IMR-90 (cell line): ENCODE results near the gene KLF11. TPM values are rescaled to one million over a fixed set of nuclear protein-coding genes. Genes with fewer than 3 reads are reported as not detected.
"Not testable (repeated sequence)": the region's sequence is repeated elsewhere in the genome, so short reads cannot be mapped to it uniquely, and the experiment has no call there.

Experiments
- ATAC-seq: fragments of 200-7000 bp; cut with Tn5 transposase; 2 replicates; pipeline ENCODE4 v1.9.1; 2020; ENCODE audit warnings: low read depth, mild to moderate bottlenecking, moderate library complexity
- BruUV-seq: library from RNA; stranded (reverse); fragments of 400-500 nt; replicated peaks from 2 replicates; lab custom pipeline; 2021; lab: Mats Ljungman, UMichigan
- CTCF ChIA-PET: fragments of 300-600 bp; formaldehyde crosslinking; extraction: SDS; loops from one replicate; lab custom pipeline; 2021; ENCODE audit warnings: antibody characterized with exemption; lab: Yijun Ruan, JAX
- POLR2A ChIA-PET: fragments of 300-600 bp; sonication (Branson Sonifier 250); formaldehyde crosslinking; loops from one replicate; lab custom pipeline; 2022; ENCODE audit warnings: antibody characterized with exemption; ENCODE audit not compliant: unreplicated experiment; lab: Charles Lee
- DNase-seq: peaks from one replicate; pipeline ENCODE4 v3.0.0; 2013
- H2AFZ ChIP-seq: replicated peaks from 2 replicates; pipeline ENCODE3; 2013; ENCODE audit warnings: low read length, mild to moderate bottlenecking; ENCODE audit not compliant: poor library complexity
- H2AK5ac ChIP-seq: 2 replicates; pipeline ENCODE4 v1.6.1; 2013; ENCODE audit warnings: low read depth, low read length, inconsistent platforms
- H2AK9ac ChIP-seq: replicated peaks from 2 replicates; pipeline ENCODE3; 2013; ENCODE audit warnings: mild to moderate bottlenecking, low read depth, low read length, moderate library complexity; ENCODE audit not compliant: poor library complexity
- H2BK120ac ChIP-seq: 2 replicates; pipeline ENCODE4 v1.6.1; 2013; ENCODE audit warnings: low read depth, low read length, inconsistent platforms
- H2BK15ac ChIP-seq: 3 replicates; pipeline ENCODE4 v1.6.1; 2013; ENCODE audit warnings: low read depth, low read length, inconsistent platforms
- H2BK20ac ChIP-seq: 2 replicates; pipeline ENCODE4 v1.6.1; 2013; ENCODE audit warnings: low read depth, mild to moderate bottlenecking, inconsistent platforms, low read length, moderate library complexity
- H2BK5ac ChIP-seq: 2 replicates; pipeline ENCODE4 v1.6.1; 2013; ENCODE audit warnings: mild to moderate bottlenecking, low read depth, low read length, inconsistent platforms; ENCODE audit not compliant: poor library complexity, severe bottlenecking
- H3K14ac ChIP-seq: replicated peaks from 2 replicates; pipeline ENCODE4 v1.6.1; 2013; ENCODE audit warnings: low read depth, low read length, inconsistent platforms
- H3K18ac ChIP-seq: 2 replicates; pipeline ENCODE4 v1.6.1; 2013; ENCODE audit warnings: low read depth, low read length, control low read depth
- H3K23ac ChIP-seq: 2 replicates; pipeline ENCODE4 v1.6.1; 2013; ENCODE audit warnings: low read depth, low read length, inconsistent platforms
- H3K27ac ChIP-seq: 2 replicates; pipeline ENCODE4 v1.5.1; 2013; ENCODE audit warnings: mild to moderate bottlenecking, control low read depth, low read length; ENCODE audit not compliant: insufficient read depth
- H3K27me3 ChIP-seq: 2 replicates; pipeline ENCODE4 v1.6.1; 2013; ENCODE audit warnings: low read length; ENCODE audit not compliant: control insufficient read depth, insufficient read depth
- H3K36me3 ChIP-seq: 2 replicates; pipeline ENCODE4 v1.6.1; 2013; ENCODE audit warnings: low read length, mixed read lengths; ENCODE audit not compliant: control insufficient read depth, insufficient read depth
- H3K4ac ChIP-seq: 2 replicates; pipeline ENCODE4 v1.6.1; 2013; ENCODE audit warnings: low read depth, low read length, inconsistent platforms
- H3K4me1 ChIP-seq: 2 replicates; pipeline ENCODE4 v1.6.1; 2013; ENCODE audit warnings: low read length, mixed read lengths; ENCODE audit not compliant: control insufficient read depth, insufficient read depth
- H3K4me2 ChIP-seq: 2 replicates; pipeline ENCODE4 v1.6.1; 2013; ENCODE audit warnings: low read depth, mild to moderate bottlenecking, control low read depth, low read length, moderate library complexity
- H3K4me3 ChIP-seq: 2 replicates; pipeline ENCODE4 v1.5.1; 2013; ENCODE audit warnings: low read depth, mild to moderate bottlenecking, control low read depth, low read length, moderate library complexity; ENCODE audit not compliant: insufficient read depth
- H3K56ac ChIP-seq: 2 replicates; pipeline ENCODE4 v1.6.1; 2013; ENCODE audit warnings: low read length, inconsistent platforms; ENCODE audit not compliant: insufficient read depth; ENCODE audit errors: extremely low read depth
- H3K79me1 ChIP-seq, 2 experiments: 2 replicates each; pipeline ENCODE4 v1.6.1; 2013; ENCODE audit warnings: low read length in 2 of 2, inconsistent platforms in 1 of 2, low read depth in 1 of 2
- H3K9ac ChIP-seq: 2 replicates; pipeline ENCODE4 v1.6.1; 2013; ENCODE audit warnings: low read depth, low read length, control low read depth
- H3K9me1 ChIP-seq: 2 replicates; pipeline ENCODE4 v1.6.1; 2013; ENCODE audit warnings: low read length, inconsistent platforms; ENCODE audit not compliant: insufficient read depth
- H3K9me3 ChIP-seq: 2 replicates; pipeline ENCODE4 v1.6.1; 2013; ENCODE audit warnings: low read length; ENCODE audit not compliant: control insufficient read depth, insufficient read depth
- H4K20me1 ChIP-seq: 2 replicates; pipeline ENCODE4 v1.6.1; 2013; ENCODE audit warnings: low read length, inconsistent platforms; ENCODE audit not compliant: insufficient read depth
- H4K5ac ChIP-seq: 2 replicates; pipeline ENCODE4 v1.6.1; 2013; ENCODE audit warnings: mild to moderate bottlenecking, low read depth, low read length, control low read depth
- H4K8ac ChIP-seq, 2 experiments: 2 replicates each; pipeline ENCODE4 v1.6.1; 2013; ENCODE audit warnings: low read depth in 2 of 2, low read length in 2 of 2, control low read depth in 1 of 2, inconsistent platforms in 1 of 2
- H4K91ac ChIP-seq: 2 replicates; pipeline ENCODE4 v1.6.1; 2013; ENCODE audit warnings: low read depth, low read length, inconsistent platforms; ENCODE audit not compliant: insufficient read depth
- FOS ChIP-seq: fragments of 150-350 bp; IDR thresholded peaks from 2 replicates; pipeline ENCODE4 v1.6.1; 2016; ENCODE audit warnings: low read depth, low read length
- MAFK ChIP-seq: IDR thresholded peaks from 2 replicates; pipeline ENCODE4 v1.6.1; 2012; ENCODE audit warnings: low read depth, low read length, improper control_type of control experiment
- RCOR1 ChIP-seq: IDR thresholded peaks from 2 replicates; pipeline ENCODE4 v1.6.1; 2012; ENCODE audit warnings: mild to moderate bottlenecking, low read length, improper control_type of control experiment; ENCODE audit not compliant: insufficient replicate concordance
- RFX5 ChIP-seq: IDR thresholded peaks from 2 replicates; pipeline ENCODE4 v1.8.0; 2012; ENCODE audit warnings: low read depth, mild to moderate bottlenecking, low read length, moderate library complexity
- SMC3 ChIP-seq: fragments of 150-350 bp; IDR thresholded peaks from 2 replicates; pipeline ENCODE4 v1.6.1; 2016; ENCODE audit warnings: low read depth, mild to moderate bottlenecking, antibody characterized with exemption, low read length, moderate library complexity
- USF2 ChIP-seq: fragments of 150-350 bp; IDR thresholded peaks from 2 replicates; pipeline ENCODE4 v1.6.1; 2017; ENCODE audit warnings: mild to moderate bottlenecking, antibody characterized with exemption, low read length, low read depth
- WGBS, 2 experiments: methylation state at CpG; one replicate each; pipeline versions ENCODE4 v1.1.5 to v1.1.7; 2013; ENCODE audit warnings: missing lambda C conversion rate in 2 of 2; ENCODE audit not compliant: insufficient read length in 1 of 2; ENCODE audit errors: extremely low coverage in 2 of 2; 5-methylcytosine and 5-hydroxymethylcytosine counted together
- dilution Hi-C: fragments of 300-500 bp; cut with HindIII; formaldehyde crosslinking; loops from one replicate; pipeline ENCODE4 v1.14.3; 2018; ENCODE audit warnings: low sequenced_read_pairs; ENCODE audit not compliant: unreplicated experiment
- in situ Hi-C: fragments of 300-500 bp; cut with MboI; formaldehyde crosslinking; loops from 3 replicates; pipeline ENCODE4 v1.14.3; 2019; ENCODE audit warnings: low sequenced_read_pairs, inconsistent platforms, mixed read lengths
- intact Hi-C: fragments of 100-400 bp; cut with micrococcal nuclease; formaldehyde crosslinking; loops from 2 replicates; pipeline ENCODE4 v1.10.0; 2022
- polyA plus RNA-seq, 3 experiments: library from polyadenylated mRNA; depleted of rRNA; stranded (reverse); fragments of >200 nt; gene quantifications; 2 replicates each; pipeline ENCODE4 v1.2.3, GENCODE V29; 2012; ENCODE audit warnings: low replicate concordance in 1 of 3
- total RNA-seq: library from RNA; depleted of rRNA; stranded (reverse); fragments of >200 nt; gene quantifications from 2 replicates; pipeline ENCODE4 v1.2.3, GENCODE V29; 2012

The KLF11 gene
- total and polyA plus RNA-seq, 2 of the 4 experiments (the other 2 are of a cell fraction): 2.0 to 2.4 TPM

- TF ChIP-seq RFX5 (no peak), MAFK (no peak), SMC3 (no peak), FOS (no peak)
Observed at GRCh38 chr2:10029875-10030223, 13.5 kb upstream of the KLF11 start (continued).

DNA sequence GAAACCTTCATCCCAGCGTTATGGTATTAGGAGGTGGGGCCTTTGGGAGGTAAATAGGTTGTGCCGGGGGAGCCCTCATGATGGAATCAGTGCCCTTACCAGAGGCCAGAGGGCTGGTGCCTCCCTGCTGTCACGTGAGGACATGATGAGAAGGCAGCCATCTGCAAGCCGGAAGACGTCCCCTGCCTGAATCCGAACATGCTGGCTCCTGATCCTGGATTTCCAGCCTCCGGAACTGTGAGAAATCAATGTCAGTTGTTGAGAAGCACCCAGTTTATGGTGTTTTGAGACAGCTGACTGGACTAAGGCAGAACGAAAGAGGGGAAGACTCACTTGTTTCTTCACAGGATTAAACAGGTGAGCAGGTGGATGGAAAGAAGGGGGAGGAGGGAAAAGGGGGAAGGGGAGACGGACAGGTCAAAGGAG, 13.0 kb upstream of the KLF11 start:
- H3K9me3 ChIP-seq: peaks cover 2% of the 10 kb centered on the region; the same call in 1 of the 2 replicates
- no peak overlapping the region for H3K27ac ChIP-seq
- H2BK20ac ChIP-seq: no peak overlapping the region
- dilution Hi-C loops (no loop called here), in situ Hi-C loops (no loop called here), intact Hi-C loops (no loop called here)
- TF ChIP-seq RCOR1 (no peak), USF2 (0 out of 2 replicates have a peak, but pooled peaks have one; percentile 9)
- no TSS peak for BruUV-seq
- DNase-seq (no peak), ATAC-seq (no peak)
- H3K4me3 ChIP-seq: no peak overlapping the region
- no peak overlapping the region for H2BK120ac ChIP-seq
- peak overlapping the region; percentile 33 for H2AFZ ChIP-seq
- no peak overlapping the region for H2AK5ac ChIP-seq
- H4K91ac ChIP-seq: no peak overlapping the region
- H4K5ac ChIP-seq: no peak overlapping the region
- no peak overlapping the region for H3K9ac ChIP-seq
- H3K23ac ChIP-seq: no peak overlapping the region
- H3K18ac ChIP-seq: no peak overlapping the region
- peak overlapping the region; percentile 1 for H2AK9ac ChIP-seq
- ChIA-PET CTCF (no interaction called here), POLR2A (no interaction called here)
- no peaks in the 10 kb centered on the region; the same call in 1 of the 2 replicates for H3K4me1 ChIP-seq
- no peak overlapping the region for H4K8ac ChIP-seq
- no peaks in the 10 kb centered on the region for H3K27me3 ChIP-seq
- no peak overlapping the region for H3K4me2 ChIP-seq
- H2BK15ac ChIP-seq: no peak overlapping the region
- H3K14ac ChIP-seq: no peak overlapping the region
- H4K20me1 ChIP-seq: no peaks in the 10 kb centered on the region
- WGBS, 2 experiments: 49% methylated on average over 6 of the region's 9 CpGs; no CpG with 5 or more reads in 1 of the 2 experiments
- H2BK5ac ChIP-seq: no peak overlapping the region
- no peaks in the 10 kb centered on the region for H3K79me1 ChIP-seq
- no peak overlapping the region for H3K56ac ChIP-seq
- H3K36me3 ChIP-seq: no peaks in the 10 kb centered on the region
- H3K4ac ChIP-seq: no peak overlapping the region
- H3K9me1 ChIP-seq: no peaks in the 10 kb centered on the region; the same call in 1 of the 2 replicates

GRCh38 chr2:10030798-10031197, 12.6 kb upstream of the KLF11 start:
- H4K20me1 ChIP-seq, in situ Hi-C loops, H3K36me3 ChIP-seq, H3K4me1 ChIP-seq, H3K9me3 ChIP-seq, intact Hi-C loops, H2BK15ac ChIP-seq, H3K14ac ChIP-seq, BruUV-seq, H3K4me2 ChIP-seq, H3K79me1 ChIP-seq, H2BK5ac ChIP-seq, H2AFZ ChIP-seq, H3K27ac ChIP-seq, CTCF ChIA-PET, H4K91ac ChIP-seq, H3K27me3 ChIP-seq, POLR2A ChIA-PET, H2AK5ac ChIP-seq, H3K4me3 ChIP-seq, H3K56ac ChIP-seq, DNase-seq, dilution Hi-C loops, H2BK120ac ChIP-seq, H2BK20ac ChIP-seq, H3K18ac ChIP-seq, H4K5ac ChIP-seq, ATAC-seq, H3K4ac ChIP-seq, H2AK9ac ChIP-seq, H3K23ac ChIP-seq, H4K8ac ChIP-seq, H3K9ac ChIP-seq, H3K9me1 ChIP-seq: not testable (repeated sequence)
- no CpG with 5 or more reads among the region's 8 CpGs for WGBS, 2 experiments
